Measurements from ENCODE around the gene KCNJ10. TPM values are rescaled to one million over a fixed set of nuclear protein-coding genes. Genes with fewer than 3 reads are reported as not detected.

Gene KCNJ10
- total and polyA plus RNA-seq, 2 of the 13 experiments (the other 11 are each of a cell fraction or from before 2014, with no cell fraction given), result 4.4 to 10.3 TPM

- TF ChIP-seq HNF1A (IDR thresholded peaks at IDR 0.05; ENCODE audit: low read depth) (no peak), HNF1A (CRISPR knock-in tag; IDR thresholded peaks at IDR 0.05; ENCODE audit: borderline replicate concordance) (no peak), ZNF264 (CRISPR knock-in tag; IDR thresholded peaks at IDR 0.05) (peak; percentile 65; the same call in 1 of the 2 replicates), ZEB1 (IDR thresholded peaks at IDR 0.05; ENCODE audit: insufficient replicate concordance, low read depth) (peak; percentile 40), JUND (CRISPR knock-in tag; IDR thresholded peaks at IDR 0.05) (no peak), FOSL2 (CRISPR knock-in tag; IDR thresholded peaks at IDR 0.05) (0 out of 2 replicates have a peak, but pooled peaks have one; percentile 8), NFATC3 (CRISPR knock-in tag; IDR thresholded peaks at IDR 0.05) (no peak), ESRRA (CRISPR knock-in tag; IDR thresholded peaks at IDR 0.05; ENCODE audit: low read depth) (no peak), ZNF501 (CRISPR knock-in tag; IDR thresholded peaks at IDR 0.05) (0 out of 2 replicates have a peak, but pooled peaks have one; percentile 23), ZNF710 (CRISPR knock-in tag; IDR thresholded peaks at IDR 0.05; ENCODE audit: borderline replicate concordance) (no peak), ZNF205 (CRISPR knock-in tag; IDR thresholded peaks at IDR 0.05) (0 out of 2 replicates have a peak, but pooled peaks have one; percentile 29), E2F1 (CRISPR knock-in tag; IDR thresholded peaks at IDR 0.05) (no peak), CREM (IDR thresholded peaks at IDR 0.05) (0 out of 2 replicates have a peak, but pooled peaks have one; percentile 50), CREM (CRISPR knock-in tag; IDR thresholded peaks at IDR 0.05) (no peak), GPBP1L1 (CRISPR knock-in tag; IDR thresholded peaks at IDR 0.05) (no peak), ZUFSP (CRISPR knock-in tag; IDR thresholded peaks at IDR 0.05; ENCODE audit: borderline replicate concordance) (no peak), BCL6 (CRISPR knock-in tag; IDR thresholded peaks at IDR 0.05) (peak; percentile 61; the same call in 1 of the 2 replicates), FOXP1 (IDR thresholded peaks at IDR 0.05) (no peak), FOXP1 (CRISPR knock-in tag; IDR thresholded peaks at IDR 0.05) (0 out of 2 replicates have a peak, but pooled peaks have one; percentile 11), HDAC6 (IDR thresholded peaks at IDR 0.05; ENCODE audit: low read depth, low read length) (no peak), DMAP1 (CRISPR knock-in tag; IDR thresholded peaks at IDR 0.05) (no peak)
Measured at GRCh38 chr1:160098852-160099561, 29.0 kb upstream of the KCNJ10 start (continued).

All from HepG2 (cell line).